COLO668 (cell line): ENCODE results near the gene FXYD1.

Source experiments
- DNase-seq: peaks from one replicate; lab custom pipeline; 2025; ENCODE audit not compliant: unreplicated experiment; lab: John Stamatoyannopoulos, UW

FXYD1 gene

GRCh38 chr19:35160629-35161433 is 22.2 kb downstream of the FXYD1 start:
- no peak for DNase-seq

DNA sequence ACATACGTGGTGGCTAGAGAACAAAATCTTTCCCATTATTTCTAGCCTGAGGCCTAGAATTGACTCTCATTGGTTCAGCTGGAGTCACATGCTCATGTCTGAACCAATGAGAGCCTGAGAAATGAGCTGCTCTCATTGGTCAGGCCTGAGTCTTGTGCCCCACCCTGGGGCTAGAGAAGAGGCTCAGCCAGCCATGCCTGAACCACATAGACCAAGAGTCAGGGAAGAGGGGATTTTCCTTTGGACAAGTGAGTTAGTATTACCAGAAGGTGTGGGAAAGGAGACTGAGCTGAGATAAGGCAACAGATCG is 22.8 kb downstream of the FXYD1 start:
- DNase-seq = no peak

DNA sequence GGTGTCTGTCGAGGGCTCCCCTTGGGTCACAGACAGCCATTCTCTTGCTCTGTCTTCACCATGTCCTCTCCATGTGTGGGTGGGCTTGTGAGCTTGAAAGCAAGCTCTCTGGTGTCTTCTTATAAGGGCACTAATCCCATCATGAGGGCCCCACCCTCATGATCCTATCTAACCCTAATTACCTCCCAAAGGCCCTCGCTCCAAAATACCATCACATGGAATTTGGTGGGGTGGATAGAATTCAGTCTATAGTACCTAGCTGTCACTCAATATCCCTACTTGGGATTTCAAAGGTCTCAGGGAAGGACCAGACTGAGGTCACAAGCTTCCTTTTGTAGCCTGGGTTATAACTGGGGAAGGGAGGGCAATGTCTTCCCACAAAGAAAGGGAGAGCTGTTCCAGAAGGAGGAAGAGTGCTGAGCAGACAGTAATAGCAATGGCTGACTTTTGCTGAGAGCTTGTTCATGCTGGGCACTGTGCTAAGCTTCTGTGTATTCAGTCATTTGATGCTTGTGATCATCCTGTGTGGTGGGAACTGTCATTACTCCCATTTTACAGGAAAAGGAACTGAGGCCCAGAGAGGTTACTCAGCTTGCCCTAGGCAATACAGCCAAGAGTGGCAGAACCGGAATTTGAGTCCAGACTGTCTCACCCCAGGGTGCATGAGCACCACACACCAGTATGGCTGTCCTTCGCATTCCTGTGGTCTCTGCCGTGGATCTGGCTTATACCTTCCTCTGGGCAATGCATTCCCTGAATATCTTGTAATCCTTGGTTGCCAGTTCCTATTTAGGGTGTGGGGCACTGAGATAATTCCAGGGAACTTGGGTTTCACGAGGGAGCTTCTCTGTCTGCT is 24.1 kb downstream of the FXYD1 start:
- no peak for DNase-seq

DNA sequence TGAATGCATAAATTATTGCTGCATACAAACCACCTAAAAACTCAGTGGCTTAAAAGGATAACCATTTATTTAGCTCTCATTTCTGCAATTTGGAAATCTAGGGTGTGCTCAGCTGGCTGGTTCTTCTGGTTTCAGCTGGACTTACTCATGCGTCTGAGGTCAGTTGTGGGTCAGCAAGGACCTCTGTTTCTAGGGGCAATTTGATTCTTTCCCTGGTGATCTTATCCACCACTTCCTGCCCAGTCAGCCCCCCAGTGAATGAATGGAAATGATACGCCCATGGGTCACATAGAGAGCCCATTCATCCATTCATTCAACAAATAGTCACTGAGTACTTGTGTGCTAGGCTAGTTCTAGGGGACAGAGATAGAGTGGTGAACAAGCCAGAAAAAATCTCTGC is 25.8 kb downstream of the FXYD1 start:
- no peak for DNase-seq

DNA sequence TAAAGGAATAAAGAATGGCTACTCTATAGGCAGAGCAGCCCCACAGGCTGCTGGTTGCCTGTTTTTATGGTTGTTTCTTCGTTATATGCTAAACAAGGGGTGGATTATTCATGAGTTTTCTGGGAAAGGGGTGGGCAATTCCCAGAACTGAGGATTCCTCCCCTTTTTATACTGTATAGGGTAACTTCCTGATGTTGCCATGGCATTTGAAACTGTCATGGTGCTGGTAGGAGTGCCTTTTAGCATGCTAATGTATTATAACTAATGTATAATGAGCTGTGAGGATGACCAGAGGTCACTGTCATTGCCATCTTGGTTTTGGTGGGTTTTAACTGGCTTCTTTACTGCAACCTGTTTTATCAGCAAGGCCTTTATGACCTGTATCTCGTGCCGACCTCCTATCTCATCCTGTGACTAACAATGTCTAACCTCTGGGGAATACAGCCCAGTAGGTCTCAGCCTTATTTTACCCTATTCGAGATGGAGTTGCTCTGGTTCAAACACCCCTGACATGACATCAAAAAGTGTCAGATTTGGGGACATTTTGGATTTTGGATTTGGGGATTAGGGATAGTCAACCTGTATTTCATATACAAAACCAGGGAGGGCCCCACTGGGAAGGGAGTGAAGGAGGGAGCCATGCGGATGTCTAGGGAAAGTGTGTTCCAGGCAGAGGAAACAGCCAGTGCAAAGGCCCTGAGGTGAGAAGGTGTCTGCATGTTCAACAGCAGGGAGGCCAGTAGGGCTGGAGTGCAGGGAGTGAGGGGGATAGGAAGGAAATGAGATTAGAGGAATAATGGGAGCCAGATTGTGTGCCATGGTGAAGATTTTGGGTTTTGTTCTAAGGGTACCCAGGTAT is 26.8 kb downstream of the FXYD1 start:
- DNase-seq = no peak

GRCh38 chr19:35166100-35167063 is 27.8 kb downstream of the FXYD1 start:
- no peak for DNase-seq

DNA sequence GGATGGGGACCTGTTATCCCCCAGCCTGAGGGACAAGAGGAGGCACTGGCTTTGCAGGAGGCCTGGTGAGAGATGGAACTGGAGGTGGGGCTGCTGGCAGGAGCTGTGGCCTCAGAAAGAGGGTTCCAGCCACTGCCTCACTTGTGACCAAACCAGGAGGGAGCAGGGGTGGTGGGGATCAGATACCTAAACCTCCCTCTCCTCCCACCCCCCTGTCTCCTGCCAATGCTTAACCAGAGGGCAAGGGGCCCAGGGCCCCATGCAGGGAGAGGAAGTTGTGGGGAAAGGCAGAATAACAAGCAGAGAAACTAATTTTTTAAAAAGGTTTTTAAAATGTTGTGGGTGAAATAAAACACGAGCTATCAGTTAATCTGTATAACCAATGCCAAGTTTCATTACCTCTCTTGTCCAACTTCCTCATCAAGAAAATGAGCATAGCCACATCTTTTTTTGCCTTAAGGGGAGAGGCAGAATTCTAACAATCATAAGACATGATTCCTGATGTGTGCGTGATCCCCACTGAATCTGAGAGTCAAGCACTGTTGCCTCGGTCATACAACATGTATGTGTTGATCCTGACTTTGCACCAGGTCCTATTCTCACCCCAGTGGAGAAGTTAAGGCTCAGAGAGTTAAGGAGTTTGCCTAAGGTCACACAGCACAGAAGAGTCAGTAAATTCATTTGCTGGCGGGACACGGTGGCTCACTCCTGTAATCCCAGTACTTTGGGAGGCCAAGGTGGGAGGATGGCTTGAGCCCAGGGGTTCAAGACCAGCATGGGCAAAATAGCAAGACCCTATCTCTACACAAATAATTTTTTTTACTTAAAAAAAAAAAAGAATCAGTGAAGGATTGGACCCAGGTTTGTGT is 28.9 kb downstream of the FXYD1 start:
- DNase-seq = no peak

GRCh38 chr19:35168196-35168595 is 29.6 kb downstream of the FXYD1 start:
- DNase-seq = peak; percentile 3

DNA sequence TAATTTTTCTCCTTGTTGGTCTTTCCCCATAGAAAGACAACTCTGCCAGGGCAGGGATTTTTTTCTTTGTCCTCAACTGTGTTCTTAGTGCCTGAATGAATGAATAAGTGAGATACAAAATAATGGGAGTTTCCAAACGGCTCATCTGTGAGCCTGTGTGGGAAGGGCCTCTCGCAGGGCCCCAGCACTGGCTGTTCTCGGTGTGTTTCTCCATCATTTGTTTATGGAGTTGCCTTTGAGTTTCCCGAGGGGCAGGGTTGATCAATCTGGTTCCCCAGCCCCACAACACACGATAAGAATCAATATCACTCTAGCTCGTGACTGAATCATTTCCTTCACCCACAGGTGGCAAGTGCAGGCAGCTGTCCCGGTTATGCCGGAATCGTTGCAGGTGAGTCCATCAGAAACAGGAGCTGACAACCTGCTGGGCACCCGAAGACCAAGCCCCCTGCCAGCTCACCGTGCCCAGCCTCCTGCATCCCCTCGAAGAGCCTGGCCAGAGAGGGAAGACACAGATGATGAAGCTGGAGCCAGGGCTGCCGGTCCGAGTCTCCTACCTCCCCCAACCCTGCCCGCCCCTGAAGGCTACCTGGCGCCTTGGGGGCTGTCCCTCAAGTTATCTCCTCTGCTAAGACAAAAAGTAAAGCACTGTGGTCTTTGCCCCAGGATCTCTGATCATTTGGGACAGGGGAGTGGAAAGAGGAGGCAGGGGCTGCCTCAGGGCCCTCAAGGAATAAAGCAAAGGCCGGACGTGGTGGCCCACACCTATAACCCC is 30.8 kb downstream of the FXYD1 start:
- DNase-seq = no peak

- no peak for DNase-seq
Observed at GRCh38 chr19:35170359-35171061, 31.9 kb downstream of the FXYD1 start.

- no peak for DNase-seq
Observed at GRCh38 chr19:35171730-35172129, 33.1 kb downstream of the FXYD1 start.

DNA sequence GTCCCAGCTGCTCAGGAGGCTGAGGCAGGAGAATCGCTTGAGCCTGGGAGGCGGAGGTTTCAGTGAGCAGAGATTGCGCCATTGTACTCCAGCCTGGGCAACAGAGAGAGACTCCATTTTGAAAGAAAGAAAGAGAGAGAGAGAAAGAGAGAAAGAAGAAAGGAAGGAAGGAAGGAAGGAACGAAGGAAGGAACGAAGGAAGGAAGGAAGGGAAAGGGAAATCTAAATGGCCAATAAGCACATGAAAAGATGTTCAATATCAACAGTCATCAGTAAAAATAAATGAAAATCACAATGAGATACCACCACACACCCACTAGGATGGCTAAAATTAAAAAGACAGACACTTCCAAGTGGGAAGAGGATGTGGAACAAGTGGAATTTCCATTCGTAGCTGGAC is 35.6 kb downstream of the FXYD1 start:
- DNase-seq = no peak

DNA sequence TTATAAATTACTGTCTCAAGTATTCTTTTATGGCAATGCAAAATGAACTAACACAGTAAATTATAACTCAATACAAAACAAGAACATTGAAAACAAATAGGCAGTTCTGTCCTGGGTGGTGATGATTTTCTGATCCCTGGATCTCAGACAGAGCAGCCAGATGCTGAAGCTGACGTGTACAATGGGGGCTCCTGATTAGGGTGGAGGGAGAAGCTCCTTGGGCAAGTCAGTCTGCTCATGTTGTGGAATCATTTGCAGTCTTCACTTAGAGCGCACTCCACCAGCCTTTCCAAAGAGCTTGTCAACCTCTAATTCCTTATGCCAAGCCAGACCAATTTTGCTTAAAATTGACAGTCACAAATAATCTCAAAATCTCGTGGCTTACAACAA is 37.6 kb downstream of the FXYD1 start:
- DNase-seq = no peak

DNA sequence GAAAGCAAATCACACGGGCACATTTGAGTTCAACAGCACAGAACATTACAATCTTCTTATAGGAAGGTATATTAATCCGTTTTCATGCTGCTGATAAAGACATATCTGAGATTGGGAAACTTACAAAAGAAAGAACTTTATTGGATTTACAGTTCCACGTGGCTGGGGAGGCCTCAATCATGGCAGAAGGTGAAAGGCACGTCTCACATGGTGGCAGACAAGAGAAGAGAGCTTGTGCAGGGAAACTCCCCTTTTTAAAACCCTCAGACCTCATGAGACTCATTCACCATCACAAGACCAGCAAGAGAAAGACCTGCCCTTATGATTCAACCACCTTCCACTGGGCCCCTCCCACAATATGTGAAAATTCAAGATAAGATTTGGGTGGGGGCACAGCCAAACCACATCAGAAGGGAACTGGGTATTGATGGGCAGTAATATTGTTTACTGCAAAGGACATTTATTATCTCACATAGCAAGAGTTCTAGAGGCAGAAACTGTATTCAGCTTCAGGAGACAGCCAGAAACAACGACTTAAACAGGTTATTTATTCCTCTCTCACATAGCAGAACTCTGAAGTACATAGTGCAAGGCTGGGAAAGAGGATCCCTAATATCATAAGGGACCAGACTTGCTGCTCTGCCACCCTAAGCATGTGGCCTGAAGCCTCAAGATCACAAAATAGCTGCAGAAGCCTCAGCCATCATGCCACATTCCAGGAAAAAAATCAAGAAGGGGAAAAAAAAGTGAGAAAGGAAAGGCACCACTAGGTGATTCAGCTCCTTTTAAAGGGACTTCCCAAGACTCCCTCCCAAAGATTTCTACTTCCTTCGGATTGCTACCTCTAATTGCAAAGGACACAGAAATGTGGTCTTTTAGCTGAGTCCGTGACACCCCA is 39.0 kb downstream of the FXYD1 start:
- no peak for DNase-seq

DNA sequence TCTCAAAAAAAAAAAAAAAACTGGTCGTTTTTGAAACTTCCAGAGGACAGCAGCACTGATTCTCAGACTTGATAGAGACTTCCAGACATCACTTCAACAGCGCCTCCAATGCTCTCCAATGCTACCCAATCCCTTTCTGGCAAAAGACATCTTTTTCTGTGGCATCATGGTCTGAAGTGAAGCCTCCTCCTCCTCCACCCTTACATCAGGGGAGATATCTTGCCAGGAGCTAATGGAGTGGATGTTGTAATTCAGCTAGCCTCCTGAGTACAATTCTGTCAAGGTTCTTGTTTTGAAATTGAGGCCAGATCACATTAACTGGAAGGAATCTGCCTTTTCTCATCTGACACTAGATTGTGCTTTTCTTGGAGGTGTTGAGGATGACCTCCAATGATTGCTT is 40.1 kb downstream of the FXYD1 start:
- no peak for DNase-seq

DNA sequence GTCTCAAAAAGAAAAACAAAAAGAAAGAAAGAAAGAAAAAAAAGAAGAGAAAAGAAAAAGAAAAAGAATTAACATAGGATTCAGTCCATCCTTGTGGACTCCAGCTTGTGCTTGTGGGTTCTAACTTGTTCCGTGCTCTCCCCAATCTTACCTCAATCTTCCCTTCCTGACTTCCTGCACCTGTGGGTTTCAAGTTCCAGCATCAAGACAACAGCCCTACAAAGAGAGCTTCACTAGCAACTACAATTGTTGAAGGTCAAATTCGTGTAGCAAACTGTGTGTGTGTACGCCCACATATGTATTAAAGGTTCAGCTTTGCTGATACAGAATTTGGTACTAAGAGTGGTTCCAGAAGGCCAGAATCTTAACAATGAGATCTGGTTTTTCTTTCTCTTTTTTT is 41.2 kb downstream of the FXYD1 start:
- no peak for DNase-seq

DNA sequence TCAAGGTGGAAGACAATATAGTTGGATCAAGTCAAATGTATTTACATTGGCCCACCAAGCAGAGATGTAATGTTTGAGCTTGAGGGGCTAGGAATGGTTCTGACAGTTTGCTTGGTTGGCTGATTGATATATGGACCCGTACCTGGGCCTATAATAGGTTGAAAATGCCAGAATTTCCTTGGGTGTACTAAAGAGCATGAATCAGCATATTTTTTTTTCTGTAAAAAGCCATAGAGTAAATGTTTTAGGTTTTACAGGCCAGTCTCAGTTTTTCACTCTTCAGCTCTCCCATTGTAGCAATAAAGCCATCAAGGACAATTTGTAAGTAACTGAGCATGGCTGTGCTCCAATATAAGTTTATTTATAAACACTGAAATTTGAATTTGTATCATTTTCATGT is 42.8 kb downstream of the FXYD1 start:
- DNase-seq = no peak
